ENCODE results near the gene PLEKHA7.
A peak's percentile ranks its signal among the peaks of the same experiment; 100 is the strongest.

PLEKHA7 gene

GRCh38 chr11:16764888-16765287, 249.3 kb downstream of the PLEKHA7 start:
- DNase-seq = no peak

GRCh38 chr11:16763746-16764145, 250.5 kb downstream of the PLEKHA7 start:
- DNase-seq = no peak

DNA sequence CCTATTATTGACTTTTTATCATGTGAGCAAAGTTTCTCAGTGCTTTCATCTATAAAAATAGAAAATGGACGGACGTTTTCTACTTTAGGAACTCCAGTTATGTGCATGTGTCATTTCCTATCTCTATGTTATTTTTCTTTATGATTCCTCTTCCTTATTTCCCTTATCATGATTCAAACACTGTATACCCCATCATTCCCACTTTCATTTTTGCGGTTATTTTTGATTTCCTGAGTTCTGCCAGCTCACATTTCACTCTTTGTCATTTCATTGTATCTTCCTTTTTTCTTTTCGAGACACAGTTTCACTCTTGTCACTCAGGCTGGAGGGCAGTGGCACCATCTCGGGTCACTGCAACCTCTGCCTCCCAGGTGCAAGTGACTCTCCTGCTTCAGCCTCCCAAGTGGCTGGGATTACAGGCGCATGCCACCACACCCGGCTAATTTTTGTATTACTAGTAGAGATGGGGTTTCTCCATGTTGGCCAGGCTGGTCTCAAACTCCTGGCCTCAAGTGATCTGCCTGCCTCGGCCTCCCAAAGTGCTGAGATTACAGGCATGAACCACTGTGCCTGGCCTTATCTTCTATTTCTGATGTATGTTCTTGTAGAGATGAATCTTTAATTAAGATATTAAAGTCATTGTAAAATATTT, 254.2 kb downstream of the PLEKHA7 start:
- DNase-seq = no peak

GRCh38 chr11:16758382-16759024, 255.7 kb downstream of the PLEKHA7 start:
- DNase-seq = no peak

DNA sequence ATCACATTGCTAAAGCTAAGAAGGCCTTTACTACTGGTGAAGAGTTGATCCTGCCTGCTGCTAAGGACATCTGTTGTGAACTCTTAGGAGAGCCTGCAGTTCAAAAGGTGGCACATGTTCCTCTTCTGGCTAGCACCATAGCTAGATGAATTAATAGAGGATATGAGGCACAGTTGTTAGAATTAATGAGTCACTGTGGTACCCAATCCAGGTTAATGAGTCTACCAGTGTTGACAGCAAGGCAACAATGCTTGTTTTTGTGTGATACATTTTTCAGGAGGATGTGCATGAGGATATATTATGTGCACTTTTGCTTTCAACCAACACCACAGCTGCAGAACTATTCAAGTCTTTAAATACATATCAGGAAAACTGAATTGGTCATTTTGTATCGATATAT, 263.8 kb downstream of the PLEKHA7 start:
- DNase-seq = no peak

- DNase-seq = no peak
Observed at GRCh38 chr11:16749666-16750065, 264.5 kb downstream of the PLEKHA7 start.

GRCh38 chr11:16749092-16749491, 265.1 kb downstream of the PLEKHA7 start:
- DNase-seq = no peak

- DNase-seq = no peak
Observed at GRCh38 chr11:16745950-16746605, 268.1 kb downstream of the PLEKHA7 start.

DNA sequence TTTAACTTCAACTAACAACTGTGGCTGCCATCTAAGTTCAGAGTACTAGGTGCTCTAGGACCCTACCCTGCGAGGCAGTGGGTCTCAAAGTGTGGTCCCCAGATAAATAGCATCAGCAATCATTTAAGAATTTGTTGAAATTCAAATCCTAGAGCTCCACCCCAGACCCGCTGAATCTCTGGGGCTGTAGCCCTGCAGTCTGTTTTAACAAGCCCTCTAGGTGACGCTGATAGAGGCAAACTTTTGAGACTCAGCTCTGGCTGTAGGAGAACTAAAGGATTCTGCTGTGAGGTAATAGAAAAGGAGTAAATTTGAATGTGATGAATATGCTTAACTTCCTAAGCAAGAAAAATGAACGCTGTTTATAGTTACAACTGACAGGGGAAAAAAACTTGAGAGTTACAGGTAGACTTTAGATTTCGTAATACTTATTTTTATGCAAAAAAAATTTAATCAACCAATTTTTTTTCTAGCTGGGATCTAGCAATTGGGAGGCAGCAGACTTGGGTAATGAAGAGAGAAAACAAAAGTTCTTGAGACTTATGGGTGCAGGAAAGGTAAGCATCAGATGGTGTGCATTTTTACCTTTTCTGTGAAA, 270.0 kb downstream of the PLEKHA7 start:
- DNase-seq = no peak

- no peak for DNase-seq
Observed at GRCh38 chr11:16743478-16743877, 270.7 kb downstream of the PLEKHA7 start.

DNA sequence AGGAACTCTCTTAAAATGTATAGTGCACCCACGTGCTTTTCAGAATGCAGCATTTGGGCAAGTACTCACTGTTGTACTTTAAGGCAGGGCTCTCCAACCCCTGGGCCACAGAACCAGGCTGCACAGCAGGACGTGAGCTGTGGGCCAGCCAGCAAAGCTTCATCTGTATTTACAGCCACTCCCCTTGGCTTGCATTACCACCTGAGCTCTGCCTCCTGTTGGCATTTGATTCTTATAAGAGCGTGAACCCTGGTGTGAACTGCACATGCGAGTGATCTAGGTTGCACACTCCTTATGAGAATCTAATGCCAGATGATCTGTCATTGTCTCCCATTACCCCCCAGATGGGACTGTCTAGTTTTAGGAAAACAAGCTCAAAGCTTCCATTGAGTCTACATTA, 272.7 kb downstream of the PLEKHA7 start:
- no peak for DNase-seq

DNA sequence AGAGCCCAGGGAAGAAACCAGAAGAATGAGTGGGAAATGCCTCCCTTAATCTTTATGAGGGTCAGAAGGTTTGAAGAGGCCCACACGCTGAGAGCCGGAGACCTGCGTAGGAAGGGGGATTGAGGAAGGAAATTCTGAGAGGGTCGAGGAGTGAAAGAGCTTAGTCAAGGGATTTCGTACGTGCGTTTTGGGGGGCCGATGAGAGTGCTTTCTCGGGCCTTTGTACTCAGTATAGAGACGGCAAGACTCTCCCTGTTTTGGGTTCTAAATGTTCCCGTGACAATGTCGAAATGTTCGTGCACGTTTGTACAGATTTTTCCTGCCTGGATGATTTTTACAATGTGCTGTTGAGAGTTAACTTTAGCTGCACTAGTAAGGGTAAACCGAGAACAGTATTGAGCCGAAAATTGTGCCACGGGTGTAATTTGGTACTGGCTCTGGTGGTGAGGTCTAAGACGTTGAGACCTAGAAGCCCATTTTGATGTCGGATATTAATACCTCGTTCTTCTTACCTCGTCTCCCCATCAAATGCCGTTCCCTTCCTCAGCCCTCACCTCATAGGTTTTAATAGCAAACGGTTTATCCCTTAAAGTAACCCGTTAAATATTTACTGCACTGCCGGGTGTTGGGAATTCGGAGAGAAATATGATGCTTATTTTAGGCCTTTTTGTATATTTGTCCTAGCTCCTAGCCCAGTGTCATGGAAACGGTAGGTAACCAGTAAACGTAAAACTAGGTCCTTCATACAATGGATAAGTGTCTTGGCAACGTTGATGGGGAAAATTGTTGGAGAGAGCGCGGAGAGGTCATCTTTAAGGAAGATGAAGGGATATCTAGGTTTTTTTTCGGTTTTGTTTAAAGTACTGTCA, 275.0 kb downstream of the PLEKHA7 start:
- no peak for DNase-seq

DNA sequence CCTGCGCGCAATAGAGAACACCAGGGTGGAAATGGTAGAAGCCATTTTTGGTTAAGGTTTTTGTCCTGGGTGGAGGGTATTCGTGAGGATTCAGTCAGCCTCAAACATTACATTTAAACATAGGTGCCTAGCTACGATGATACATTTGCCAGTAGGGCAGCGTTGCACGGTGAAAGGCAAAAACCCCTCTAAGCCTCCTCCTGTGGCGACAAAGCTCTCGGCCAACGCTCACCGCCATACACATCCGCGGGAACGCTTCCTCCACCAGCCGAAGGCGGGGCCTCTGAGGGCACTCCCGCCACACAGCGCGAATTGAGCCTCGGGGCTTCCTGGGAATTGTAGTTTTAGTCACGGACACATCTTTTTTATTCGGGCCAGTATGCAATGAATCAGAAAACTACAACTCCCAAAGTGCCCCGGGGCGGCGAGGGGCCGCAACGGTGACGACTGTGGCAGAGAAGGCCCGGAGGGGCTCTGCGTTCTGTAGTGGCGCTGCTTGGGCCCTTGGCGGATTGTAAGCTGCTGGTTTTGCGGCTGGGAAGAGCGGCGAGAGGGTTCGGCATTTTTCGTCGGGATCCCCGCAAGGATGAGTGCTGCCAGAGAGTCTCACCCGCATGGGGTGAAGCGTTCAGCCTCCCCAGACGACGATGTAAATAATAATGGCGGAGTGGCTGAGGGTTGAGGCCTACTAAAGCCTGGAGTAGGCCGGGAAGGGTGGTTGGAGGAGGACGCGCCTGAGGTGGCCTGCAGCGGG, 275.8 kb downstream of the PLEKHA7 start, which contains the start of gene C11orf58:
Gene C11orf58 (plus strand): TSS at position 455 of the 754 bp plus-strand sequence. CDS start 132 bp downstream, at position 587.
- DNase-seq = peak; percentile 92 to 95

DNA sequence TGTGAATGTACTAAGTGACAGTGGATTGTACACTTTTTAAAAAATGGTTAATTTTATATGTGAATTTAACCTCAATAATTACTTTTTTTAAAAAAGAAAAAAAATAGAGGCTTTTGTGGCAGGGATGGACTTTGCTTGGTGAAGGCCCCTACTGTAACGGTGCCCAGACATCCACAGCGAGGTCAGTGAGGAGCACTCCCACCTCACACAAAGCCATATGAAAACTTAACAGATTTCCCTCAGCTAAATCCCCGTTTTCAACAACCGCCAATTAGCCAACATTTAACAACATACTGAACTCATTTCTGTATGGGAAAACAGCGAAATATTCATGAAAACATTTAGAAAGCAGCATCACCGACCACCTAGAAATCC, 276.4 kb downstream of the PLEKHA7 start:
- DNase-seq = no peak

Measured in activated CD4-positive, alpha-beta T cell treated with anti-CD3 and anti-CD28 coated beads, Interleukin-2, amount 50 U/mL, for 4 hours (primary cell).